Neuronal stem cell (in vitro differentiated cells): Measurements from ENCODE around the gene SLC6A13.

Experiments
- DNase-seq: peaks from one replicate; pipeline ENCODE4 v3.0.0-alpha.2; 2013; ENCODE audit warnings: low spot score
- H2AFZ ChIP-seq: one replicate; pipeline ENCODE4 v1.6.1; 2013; ENCODE audit warnings: mild to moderate bottlenecking, low read length, inconsistent platforms
- H2AK5ac ChIP-seq: 2 replicates; pipeline ENCODE4 v1.6.1; 2013; ENCODE audit warnings: low read depth, mild to moderate bottlenecking, inconsistent platforms, low read length, moderate library complexity, mixed read lengths
- H2BK120ac ChIP-seq: 2 replicates; pipeline ENCODE4 v1.6.1; 2013; ENCODE audit warnings: low read depth, mild to moderate bottlenecking, inconsistent platforms, low read length, moderate library complexity, mixed read lengths
- H2BK12ac ChIP-seq: one replicate; pipeline ENCODE4 v1.6.1; 2013; ENCODE audit warnings: low read length, inconsistent platforms
- H2BK15ac ChIP-seq: 2 replicates; pipeline ENCODE4 v1.6.1; 2013; ENCODE audit warnings: mild to moderate bottlenecking, low read length, inconsistent platforms, mixed read lengths
- H2BK5ac ChIP-seq: one replicate; pipeline ENCODE4 v1.6.1; 2013; ENCODE audit warnings: inconsistent platforms, mild to moderate bottlenecking, low read length, moderate library complexity
- H3K14ac ChIP-seq: one replicate; pipeline ENCODE4 v1.6.1; 2013; ENCODE audit warnings: low read length, inconsistent platforms
- H3K18ac ChIP-seq: 2 replicates; pipeline ENCODE4 v1.6.1; 2013; ENCODE audit warnings: low read length, inconsistent platforms
- H3K23ac ChIP-seq: 2 replicates; pipeline ENCODE4 v1.6.1; 2013; ENCODE audit warnings: low read depth, mild to moderate bottlenecking, mixed read lengths, low read length, inconsistent platforms; ENCODE audit not compliant: poor library complexity
- H3K27ac ChIP-seq: replicated peaks from 3 replicates; pipeline ENCODE4 v1.5.1; 2013; ENCODE audit warnings: low read length, inconsistent platforms
- H3K27me3 ChIP-seq, 3 experiments: 2 replicates each; pipeline ENCODE4 v1.6.1; 2013; ENCODE audit warnings: low read length in 3 of 3, mild to moderate bottlenecking in 2 of 3, inconsistent platforms in 1 of 3, low read depth in 1 of 3, mixed read lengths in 1 of 3, moderate library complexity in 1 of 3; ENCODE audit not compliant: control insufficient read depth in 3 of 3, insufficient read depth in 3 of 3
- H3K36me3 ChIP-seq, 2 donors: replicated peaks in 1 of 2; 2 replicates each; pipeline ENCODE4 v1.6.1; 2013; ENCODE audit warnings: low read length in 2 of 2; ENCODE audit not compliant: control insufficient read depth in 2 of 2, insufficient read depth in 2 of 2
- H3K4ac ChIP-seq: 2 replicates; pipeline ENCODE4 v1.6.1; 2013; ENCODE audit warnings: inconsistent platforms, mild to moderate bottlenecking, low read length, moderate library complexity
- H3K4me1 ChIP-seq, 2 donors: 1 replicate in 1 of 2; 2 replicates in 1 of 2; pipeline ENCODE4 v1.6.1; 2013; ENCODE audit warnings: low read length in 2 of 2, low read depth in 1 of 2; ENCODE audit not compliant: control insufficient read depth in 2 of 2, insufficient read depth in 1 of 2
- H3K4me2 ChIP-seq: one replicate; pipeline ENCODE4 v1.6.1; 2013; ENCODE audit warnings: mild to moderate bottlenecking, low read length, inconsistent platforms; ENCODE audit not compliant: insufficient read depth, poor library complexity, severe bottlenecking
- H3K4me3 ChIP-seq, 2 donors: 2 replicates each; pipeline ENCODE4 v1.5.1; 2013; ENCODE audit warnings: low read length in 2 of 2, mild to moderate bottlenecking in 2 of 2, inconsistent platforms in 1 of 2, moderate library complexity in 1 of 2
- H3K79me1 ChIP-seq: one replicate; pipeline ENCODE4 v1.6.1; 2013; ENCODE audit warnings: low read depth, mild to moderate bottlenecking, inconsistent platforms, low read length, moderate library complexity
- H3K9ac ChIP-seq: one replicate; pipeline ENCODE4 v1.6.1; 2013; ENCODE audit warnings: mild to moderate bottlenecking, low read depth, low read length, inconsistent platforms; ENCODE audit not compliant: poor library complexity
- H3K9me3 ChIP-seq, 2 donors: replicated peaks in 1 of 2; 2 replicates each; pipeline versions ENCODE3 to v1.6.1; 2013; ENCODE audit warnings: low read length in 2 of 2, mild to moderate bottlenecking in 2 of 2, inconsistent platforms in 1 of 2, low read depth in 1 of 2, mixed read lengths in 1 of 2, moderate library complexity in 1 of 2; ENCODE audit not compliant: control insufficient read depth in 2 of 2, insufficient read depth in 1 of 2
- H4K8ac ChIP-seq: one replicate; pipeline ENCODE4 v1.6.1; 2013; ENCODE audit warnings: low read depth, mild to moderate bottlenecking, inconsistent platforms, low read length, moderate library complexity
- H4K91ac ChIP-seq: one replicate; pipeline ENCODE4 v1.6.1; 2013; ENCODE audit warnings: low read length, low read depth, mild to moderate bottlenecking, inconsistent platforms; ENCODE audit not compliant: poor library complexity
- WGBS, 2 donors: extraction: QIAGEN DNeasy Blood & Tissue Kit; methylation state at CpG; one replicate each; pipeline ENCODE4 v1.1.7; 2013; ENCODE audit warnings: missing lambda C conversion rate in 2 of 2, mixed read lengths in 1 of 2; ENCODE audit not compliant: insufficient read length in 2 of 2, insufficient replicate concordance in 1 of 2; ENCODE audit errors: extremely low coverage in 2 of 2; 5-methylcytosine and 5-hydroxymethylcytosine counted together

SLC6A13 gene

GRCh38 chr12:273382-273781, 10.7 kb upstream of the SLC6A13 start:
- H3K14ac ChIP-seq: no peak overlapping the region
- no peak overlapping the region for H3K23ac ChIP-seq
- no peak overlapping the region for H4K91ac ChIP-seq
- no peak overlapping the region for H2BK120ac ChIP-seq
- WGBS, 2 donors: no CpG with 5 or more reads among the region's 3 CpGs
- H3K4ac ChIP-seq: no peak overlapping the region
- no peak overlapping the region for H3K4me3 ChIP-seq
- H4K8ac ChIP-seq: no peak overlapping the region
- H3K27me3 ChIP-seq: no peaks in the 10 kb centered on the region
- H2AK5ac ChIP-seq: no peak overlapping the region
- no peak for DNase-seq
- no peak overlapping the region for H2BK15ac ChIP-seq
- H3K79me1 ChIP-seq: no peaks in the 10 kb centered on the region
- H3K18ac ChIP-seq: no peak overlapping the region
- no peak overlapping the region for H2BK12ac ChIP-seq
- no peak overlapping the region for H2BK5ac ChIP-seq
- H3K4me2 ChIP-seq: no peak overlapping the region
- H3K9ac ChIP-seq: no peak overlapping the region
- no peak overlapping the region for H3K27ac ChIP-seq
- no peak overlapping the region for H2AFZ ChIP-seq
- H3K36me3 ChIP-seq: no peaks in the 10 kb centered on the region
- H3K9me3 ChIP-seq: peaks cover 0 to 5% of the 10 kb centered on the region in 2 donors
- H3K4me1 ChIP-seq: no peaks in the 10 kb centered on the region

GRCh38 chr12:272942-273341, 10.3 kb upstream of the SLC6A13 start:
- Histone ChIP-seq H2BK12ac (no peak overlapping the region), H4K8ac (no peak overlapping the region), H2BK15ac (no peak overlapping the region), H3K36me3 (no peaks in the 10 kb centered on the region), H3K4me1 (peaks cover 2% of the 10 kb centered on the region in 2 donors), H3K9me3 (peaks cover 0 to 5% of the 10 kb centered on the region in 2 donors), H2AFZ (no peak overlapping the region), H2BK5ac (no peak overlapping the region), H2BK120ac (no peak overlapping the region), H3K23ac (no peak overlapping the region), H3K14ac (no peak overlapping the region), H3K27me3 (no peaks in the 10 kb centered on the region), H3K27ac (no peak overlapping the region), H2AK5ac (no peak overlapping the region), H3K18ac (no peak overlapping the region), H3K9ac (no peak overlapping the region), H3K79me1 (no peaks in the 10 kb centered on the region), H3K4me3 (no peak overlapping the region), H4K91ac (no peak overlapping the region), H3K4ac (no peak overlapping the region), H3K4me2 (no peak overlapping the region)
- no peak for DNase-seq
- WGBS, 2 donors: no CpG with 5 or more reads among the region's 6 CpGs

GRCh38 chr12:271161-271560, 8.5 kb upstream of the SLC6A13 start:
- no peak overlapping the region for H3K14ac ChIP-seq

GRCh38 chr12:269191-269590, 6.6 kb upstream of the SLC6A13 start:
- no peak overlapping the region for H2AFZ ChIP-seq
- no peak overlapping the region for H2AK5ac ChIP-seq
- no peak overlapping the region for H2BK15ac ChIP-seq
- no peak overlapping the region for H3K4me2 ChIP-seq
- H2BK12ac ChIP-seq: no peak overlapping the region
- peaks cover 2 to 4% of the 10 kb centered on the region in 2 donors for H3K4me1 ChIP-seq
- WGBS, 2 donors: no CpG with 5 or more reads among the region's 3 CpGs
- H3K18ac ChIP-seq: no peak overlapping the region
- no peak overlapping the region for H3K27ac ChIP-seq
- H2BK5ac ChIP-seq: no peak overlapping the region
- H3K9ac ChIP-seq: no peak overlapping the region
- H3K36me3 ChIP-seq: no peaks in the 10 kb centered on the region
- H3K4me3 ChIP-seq: no peak overlapping the region
- H3K4ac ChIP-seq: no peak overlapping the region
- DNase-seq: no peak
- no peaks in the 10 kb centered on the region for H3K27me3 ChIP-seq
- no peaks in the 10 kb centered on the region for H3K79me1 ChIP-seq
- no peak overlapping the region for H3K23ac ChIP-seq
- no peak overlapping the region for H4K8ac ChIP-seq
- H3K9me3 ChIP-seq: peaks cover 0 to 5% of the 10 kb centered on the region in 2 donors
- no peak overlapping the region for H3K14ac ChIP-seq
- H2BK120ac ChIP-seq: no peak overlapping the region
- H4K91ac ChIP-seq: no peak overlapping the region

More at GRCh38 chr12:271161-271560, 8.5 kb upstream of the SLC6A13 start:
- H3K9ac ChIP-seq: no peak overlapping the region
- no peak overlapping the region for H3K4ac ChIP-seq
- H2BK15ac ChIP-seq: no peak overlapping the region
- peaks cover 2 to 4% of the 10 kb centered on the region in 2 donors for H3K4me1 ChIP-seq
- H3K27me3 ChIP-seq: no peaks in the 10 kb centered on the region
- H4K8ac ChIP-seq: no peak overlapping the region
- no peaks in the 10 kb centered on the region for H3K36me3 ChIP-seq
- H2BK12ac ChIP-seq: no peak overlapping the region
- no peak overlapping the region for H2BK120ac ChIP-seq
- no peak overlapping the region for H3K4me2 ChIP-seq
- no peak overlapping the region for H3K23ac ChIP-seq
- H2AFZ ChIP-seq: no peak overlapping the region
- H4K91ac ChIP-seq: no peak overlapping the region
- H3K79me1 ChIP-seq: no peaks in the 10 kb centered on the region
- H3K9me3 ChIP-seq: peaks cover 0 to 5% of the 10 kb centered on the region in 2 donors
- H3K27ac ChIP-seq: no peak overlapping the region
- DNase-seq: no peak
- no CpG with 5 or more reads among the region's 4 CpGs for WGBS, 2 donors
- no peak overlapping the region for H2AK5ac ChIP-seq
- no peak overlapping the region for H2BK5ac ChIP-seq
- H3K18ac ChIP-seq: no peak overlapping the region
- no peak overlapping the region for H3K4me3 ChIP-seq
